Peyer's patch (tissue), 4 donors: ENCODE measurements around the gene NRG3.

Experiments
- CTCF ChIP-seq, 6 experiments: fragments of 450-650 bp in 4 of 6; fragments of 200-600 bp in 2 of 6; sonication (generic) in 1 of 6; IDR thresholded peaks; one replicate each; pipeline ENCODE4 v1.5.1; 2017 to 2019; ENCODE audit warnings: antibody characterized with exemption in 6 of 6, mild to moderate bottlenecking in 3 of 6, moderate library complexity in 1 of 6
- POLR2A ChIP-seq, 2 donors: fragments of 450-650 bp; IDR thresholded peaks; one replicate each; pipeline ENCODE4 v1.5.1; 2017; ENCODE audit warnings: antibody characterized with exemption in 2 of 2, mild to moderate bottlenecking in 2 of 2, moderate library complexity in 2 of 2

- TF ChIP-seq CTCF (IDR thresholded peaks at IDR 0.05) (no peak), POLR2A (IDR thresholded peaks at IDR 0.05) (no peak)
Measured at GRCh38 chr10:81978238-81978637, 103.2 kb downstream of the NRG3 start.
